GM12873 (cell line): ENCODE results near the gene PATJ.

ENCODE experiments used
- CTCF ChIP-seq: IDR thresholded peaks from 2 replicates; pipeline ENCODE4 v1.5.1; 2012; ENCODE audit warnings: low read depth, mild to moderate bottlenecking, moderate library complexity, low read length, control low read depth; ENCODE audit not compliant: insufficient read depth; ENCODE audit errors: missing control alignments

Gene PATJ

GRCh38 chr1:62084310-62084890, 342.1 kb downstream of the PATJ start:
- TF ChIP-seq CTCF, result no peak

GRCh38 chr1:62088439-62088838, 346.2 kb downstream of the PATJ start:
- TF ChIP-seq CTCF, result no peak

GRCh38 chr1:62089570-62089969, 347.3 kb downstream of the PATJ start:
- TF ChIP-seq CTCF, result no peak

- no peak for TF ChIP-seq CTCF
Observed at GRCh38 chr1:62090016-62090415, 347.7 kb downstream of the PATJ start.

- TF ChIP-seq CTCF, result no peak
Observed at GRCh38 chr1:62092110-62092509, 349.8 kb downstream of the PATJ start.

- TF ChIP-seq CTCF, result no peak
Observed at GRCh38 chr1:62093261-62093660, 351.0 kb downstream of the PATJ start.

- no peak for TF ChIP-seq CTCF
Observed at GRCh38 chr1:62097464-62097863, 355.2 kb downstream of the PATJ start.
